MG63 (cell line): ENCODE measurements around the gene PRRT1B. TPM values are rescaled to one million over a fixed set of nuclear protein-coding genes. Genes with fewer than 3 reads are reported as not detected.

ENCODE experiments used
- DNase-seq: peaks from one replicate; pipeline ENCODE4 v3.0.0-alpha.2; 2020
- H3K27me3 ChIP-seq: fragments of 250-450 bp; sonication (Bioruptor Pico); 2 replicates; pipeline ENCODE4 v1.5.1; 2020; ENCODE audit warnings: mild to moderate bottlenecking, moderate library complexity
- H3K36me3 ChIP-seq: fragments of 250-450 bp; sonication (Bioruptor Pico); 2 replicates; pipeline ENCODE4 v1.5.1; 2020; ENCODE audit warnings: mild to moderate bottlenecking, moderate library complexity
- H3K4me3 ChIP-seq: fragments of 250-450 bp; sonication (Bioruptor Pico); 2 replicates; pipeline ENCODE4 v1.5.1; 2020; ENCODE audit warnings: mild to moderate bottlenecking, moderate library complexity
- H3K9me3 ChIP-seq: fragments of 250-450 bp; sonication (Bioruptor Pico); 2 replicates; pipeline ENCODE4 v1.5.1; 2020; ENCODE audit warnings: mild to moderate bottlenecking, moderate library complexity
- total RNA-seq: library from RNA; depleted of rRNA; stranded (reverse); fragments of >200 nt; shearing (Covaris generic); gene quantifications from 2 replicates; pipeline ENCODE4 v1.2.3, GENCODE V29; 2014; ENCODE audit warnings: low replicate concordance; rRNA removed

PRRT1B gene
- total RNA-seq, 1 experiment from 2014 or later, result not detected

DNA sequence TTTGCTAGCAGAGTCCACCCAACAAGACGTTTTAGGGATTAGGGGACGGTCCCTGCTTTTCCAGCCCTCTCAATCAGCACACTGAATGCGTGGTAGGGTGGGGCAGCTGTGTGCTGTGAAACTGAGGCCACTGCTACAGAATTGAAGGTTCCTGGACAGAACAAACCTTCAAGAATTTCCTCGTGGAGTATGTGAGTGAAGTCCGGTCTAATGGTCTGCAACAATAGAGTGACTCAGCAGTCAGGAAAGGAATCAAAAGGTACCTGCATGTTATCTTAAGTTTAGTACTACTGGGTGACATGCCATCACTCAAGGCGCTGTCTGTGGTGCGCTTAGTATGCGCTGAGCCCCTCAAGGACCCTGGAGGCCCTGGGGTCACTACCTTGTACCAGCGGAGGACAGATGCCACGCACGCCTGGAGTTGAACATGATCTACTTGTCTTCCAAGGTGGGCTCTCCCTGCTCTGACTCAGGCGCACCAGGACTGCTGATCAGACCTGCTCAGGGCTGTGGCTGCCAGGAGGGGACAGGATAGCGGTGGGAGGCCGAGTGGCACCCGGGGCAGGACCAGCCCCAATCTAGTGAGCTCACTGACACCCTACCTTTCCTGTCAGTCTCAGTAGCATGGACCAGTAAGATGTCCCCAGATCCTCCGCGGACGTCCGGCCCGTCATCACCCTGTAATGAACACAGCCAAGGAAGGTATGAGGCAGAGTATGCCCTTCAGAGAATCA is 50.5 kb downstream of the PRRT1B start:
- H3K27me3 ChIP-seq, result no peaks in the 10 kb centered on the region

DNA sequence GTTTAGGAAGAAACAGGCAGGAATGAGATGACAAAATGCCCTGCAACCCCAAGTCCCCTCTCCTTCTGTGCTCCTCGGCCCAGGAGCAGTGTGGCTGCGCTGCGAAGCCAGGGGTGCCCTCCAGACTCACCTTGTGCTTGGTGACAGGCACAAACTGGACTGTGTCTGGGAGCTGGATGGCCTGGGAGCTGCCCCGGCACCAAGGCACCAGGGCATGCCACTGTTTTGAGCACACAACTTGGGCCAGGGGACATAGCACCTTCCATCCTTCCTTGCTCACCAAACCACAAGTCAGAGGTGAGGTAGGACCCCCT is 51.1 kb downstream of the PRRT1B start:
- Histone ChIP-seq H3K36me3 (no peaks in the 10 kb centered on the region; the same call in 1 of the 2 replicates), H3K4me3 (no peak overlapping the region), H3K27me3 (no peaks in the 10 kb centered on the region), H3K9me3 (no peaks in the 10 kb centered on the region)
- DNase-seq, result no peak

More for the DNA sequence above, 50.5 kb downstream of the PRRT1B start:
- no peak for DNase-seq
- Histone ChIP-seq H3K4me3 (no peak overlapping the region), H3K36me3 (peaks cover 2% of the 10 kb centered on the region), H3K9me3 (no peaks in the 10 kb centered on the region)

DNA sequence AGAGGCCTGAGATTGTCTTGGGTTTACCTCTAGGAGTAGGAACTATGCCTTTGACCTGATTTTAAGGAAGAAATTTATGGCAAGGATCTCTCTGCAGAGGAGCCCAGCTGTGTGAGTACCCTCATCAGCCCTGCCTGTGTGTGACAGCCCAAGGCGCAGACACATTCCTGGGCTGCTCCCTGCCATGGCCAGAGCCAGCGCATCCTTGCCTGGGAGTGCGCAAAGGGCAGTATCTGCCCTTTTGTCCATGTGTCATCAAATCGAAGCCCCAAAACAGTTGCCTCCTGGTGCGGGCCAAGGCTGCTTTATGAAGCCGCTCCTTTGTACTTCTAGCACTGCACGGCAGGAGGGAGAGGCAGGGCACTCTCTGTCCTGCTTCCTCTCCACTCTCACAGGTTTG is 51.9 kb downstream of the PRRT1B start:
- Histone ChIP-seq H3K4me3 (no peak overlapping the region), H3K27me3 (no peaks in the 10 kb centered on the region), H3K9me3 (no peaks in the 10 kb centered on the region), H3K36me3 (no peaks in the 10 kb centered on the region; the same call in 1 of the 2 replicates)
- DNase-seq, result no peak

DNA sequence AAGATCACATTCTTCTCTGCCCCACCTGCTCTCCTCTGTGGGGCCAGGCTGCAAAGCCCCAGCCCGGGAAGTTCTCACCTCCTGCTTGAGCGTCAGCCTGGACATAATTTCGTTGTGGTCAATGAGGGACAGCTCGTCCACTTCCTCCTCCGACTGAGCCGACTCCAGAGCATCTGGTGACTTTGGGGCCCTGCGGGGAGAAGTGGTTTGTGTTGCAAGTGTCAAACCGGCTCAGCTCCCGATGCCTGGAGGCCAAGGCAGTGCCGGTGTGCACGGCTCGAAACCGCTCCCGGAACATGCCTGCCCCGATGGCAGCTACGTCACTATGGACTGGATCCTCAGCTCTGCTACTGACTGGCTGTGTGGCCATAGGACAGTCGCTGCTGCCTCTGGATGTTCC is 52.8 kb downstream of the PRRT1B start:
- Histone ChIP-seq H3K4me3 (no peak overlapping the region), H3K27me3 (no peaks in the 10 kb centered on the region), H3K9me3 (no peaks in the 10 kb centered on the region), H3K36me3 (no peaks in the 10 kb centered on the region; the same call in 1 of the 2 replicates)
- no peak for DNase-seq

DNA sequence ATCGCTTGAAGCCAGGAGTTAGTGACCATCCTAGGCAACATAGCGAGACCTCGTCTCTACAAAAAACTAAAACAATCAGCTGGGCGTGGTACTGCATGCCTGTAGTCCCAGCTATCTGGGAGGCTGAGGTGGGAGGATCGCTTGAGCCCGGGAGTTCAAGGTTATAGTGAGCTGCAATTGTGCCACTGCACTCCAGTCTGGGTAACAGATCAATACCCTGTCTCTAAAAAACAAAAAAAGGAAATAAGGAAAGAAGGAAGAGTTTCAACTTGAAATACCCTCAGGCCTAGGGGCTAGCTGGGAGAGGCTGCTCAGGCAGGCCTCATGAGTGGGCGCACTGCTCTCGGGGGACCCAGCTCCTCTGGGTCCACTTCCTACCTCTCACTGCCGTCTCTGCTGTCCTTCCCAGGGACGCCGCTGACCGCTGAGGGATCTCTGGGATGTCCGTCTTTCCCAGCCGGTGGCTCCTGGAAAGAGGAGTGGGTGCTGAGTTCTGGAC is 56.4 kb downstream of the PRRT1B start:
- Histone ChIP-seq H3K4me3 (no peak overlapping the region), H3K36me3 (no peaks in the 10 kb centered on the region; the same call in 1 of the 2 replicates), H3K27me3 (no peaks in the 10 kb centered on the region), H3K9me3 (no peaks in the 10 kb centered on the region)
- no peak for DNase-seq

DNA sequence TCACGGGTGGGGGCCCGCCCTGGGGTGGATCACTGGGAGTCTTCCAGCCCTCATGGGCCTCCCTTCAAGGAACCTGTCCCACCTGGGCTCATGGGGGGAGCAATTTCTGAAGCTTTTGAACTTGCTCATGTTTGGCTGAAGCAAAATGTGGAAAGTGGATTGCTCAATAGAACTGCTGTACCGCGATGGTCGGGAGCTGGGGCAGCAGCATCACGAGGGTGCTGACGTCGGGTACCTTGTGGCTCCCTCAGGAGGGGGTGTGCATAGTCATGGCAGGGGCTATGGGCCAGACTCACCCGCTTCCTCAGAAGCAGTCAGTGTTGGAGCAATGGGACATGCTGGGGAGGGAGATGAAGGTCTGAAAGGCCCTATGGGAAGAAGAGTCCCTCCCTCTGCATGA is 57.9 kb downstream of the PRRT1B start:
- DNase-seq, result no peak
- Histone ChIP-seq H3K4me3 (no peak overlapping the region), H3K9me3 (no peaks in the 10 kb centered on the region), H3K36me3 (no peaks in the 10 kb centered on the region; the same call in 1 of the 2 replicates), H3K27me3 (no peaks in the 10 kb centered on the region)

DNA sequence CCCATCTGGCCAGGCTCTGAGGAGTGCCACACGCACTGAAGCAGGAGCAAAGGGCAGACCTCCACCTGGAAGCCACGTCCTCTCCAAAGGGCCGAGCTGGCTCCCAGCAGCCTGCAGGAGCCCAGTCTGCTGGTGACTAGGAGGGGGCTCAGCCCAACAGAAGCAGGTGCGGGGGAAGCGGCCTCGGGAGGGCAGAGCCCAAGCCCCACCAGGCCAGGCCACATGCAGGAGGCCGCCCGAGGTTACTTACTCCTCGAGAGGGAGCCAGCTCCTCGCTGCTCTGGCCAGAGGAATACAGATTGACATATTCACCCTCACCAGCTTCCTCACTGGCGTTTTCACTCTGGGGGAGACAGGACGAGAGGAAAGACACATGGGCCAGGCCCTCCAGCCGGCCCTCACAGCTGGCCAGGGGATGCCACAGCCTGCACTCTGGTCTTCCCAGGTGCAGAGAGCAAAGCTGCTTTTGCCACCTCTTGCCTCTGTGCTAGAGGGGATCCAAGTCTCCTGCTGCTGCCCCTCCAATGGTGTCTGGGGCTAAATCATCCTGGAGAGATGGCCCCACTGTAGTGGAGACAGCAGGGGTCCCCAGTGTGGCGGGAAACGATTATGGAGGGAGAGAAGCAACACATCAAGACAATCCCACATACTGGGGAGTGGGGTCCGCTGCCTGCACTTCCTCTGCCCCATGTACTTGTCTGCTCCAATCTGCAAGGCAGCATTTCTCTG is 58.6 kb downstream of the PRRT1B start:
- Histone ChIP-seq H3K4me3 (no peak overlapping the region), H3K36me3 (no peaks in the 10 kb centered on the region; the same call in 1 of the 2 replicates), H3K27me3 (no peaks in the 10 kb centered on the region), H3K9me3 (no peaks in the 10 kb centered on the region)
- DNase-seq, result no peak

DNA sequence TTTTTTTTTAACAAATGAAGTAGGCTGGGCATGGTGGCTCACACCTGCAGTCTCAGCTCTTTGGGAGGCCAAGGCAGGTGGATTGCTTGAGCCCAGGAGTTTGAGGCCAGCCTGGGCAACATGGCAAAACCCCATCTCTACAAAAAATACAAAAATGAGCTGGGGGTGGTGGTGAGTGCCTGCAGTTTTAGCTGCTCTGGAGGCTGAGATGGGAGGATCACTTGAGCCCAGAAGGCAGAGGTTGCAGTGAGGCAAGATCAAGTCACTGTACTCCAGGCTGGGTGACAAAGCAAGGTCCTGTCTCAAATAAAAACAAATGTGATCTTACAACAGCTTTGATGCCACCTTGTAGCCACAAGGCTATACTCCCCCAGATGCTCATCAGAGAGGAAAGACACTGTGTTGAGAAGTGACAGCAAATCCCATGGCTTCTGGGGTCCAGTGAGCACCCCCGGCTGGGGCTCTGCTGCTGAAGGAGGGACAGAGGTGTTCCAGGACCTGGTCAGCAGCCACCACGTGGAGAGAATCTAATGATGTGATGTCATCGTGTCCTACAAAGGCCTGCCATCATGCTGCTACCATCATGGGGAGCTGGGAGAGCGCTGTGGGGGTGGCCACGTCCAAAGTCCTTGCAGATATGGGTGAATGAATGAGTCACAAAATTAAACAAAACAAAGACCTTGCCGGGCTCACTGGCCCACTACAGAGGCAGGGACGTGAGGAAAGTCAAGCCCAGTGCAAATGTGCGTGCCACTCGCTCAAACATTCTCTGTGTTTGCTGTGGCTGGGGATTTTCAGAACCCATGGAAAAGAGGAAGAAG is 60.7 kb downstream of the PRRT1B start:
- no peaks in the 10 kb centered on the region for H3K9me3 ChIP-seq
- peaks cover 2% of the 10 kb centered on the region; the same call in 1 of the 2 replicates for H3K36me3 ChIP-seq
- H3K4me3 ChIP-seq, result no peak overlapping the region
- no peaks in the 10 kb centered on the region for H3K27me3 ChIP-seq
- DNase-seq, result no peak

DNA sequence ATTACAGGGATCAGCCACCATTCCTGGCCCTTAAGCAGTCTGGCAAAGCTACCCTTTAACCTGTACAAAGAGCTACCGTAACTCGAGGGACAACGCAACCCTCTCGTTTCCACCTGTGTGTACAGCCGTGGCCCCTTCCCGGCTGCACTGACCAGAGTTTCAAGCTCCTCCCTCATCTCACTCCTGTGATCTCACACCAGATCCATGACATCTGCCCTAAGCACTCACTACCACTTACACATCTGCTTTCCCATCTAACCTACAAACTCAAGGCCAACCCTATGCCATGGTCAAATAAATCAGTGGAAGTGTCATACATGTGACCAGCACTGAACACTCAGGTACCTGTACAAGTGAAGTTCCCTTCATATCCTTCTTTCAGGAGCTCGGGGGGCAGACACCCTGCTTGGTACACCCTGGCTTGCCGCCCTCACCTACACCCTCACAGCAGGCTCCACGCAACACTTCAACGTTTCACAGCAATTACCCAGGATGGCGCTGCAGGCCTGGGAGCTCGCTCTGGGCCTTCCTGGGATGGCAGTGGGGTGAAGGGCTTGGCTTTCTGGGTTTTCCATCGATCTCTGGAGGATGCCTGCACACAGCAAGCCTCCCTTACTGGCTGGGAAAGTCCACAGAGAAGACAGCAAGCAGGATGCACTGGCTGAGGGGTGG is 61.7 kb downstream of the PRRT1B start:
- peaks cover 2% of the 10 kb centered on the region; the same call in 1 of the 2 replicates for H3K36me3 ChIP-seq
- H3K9me3 ChIP-seq, result no peaks in the 10 kb centered on the region
- no peaks in the 10 kb centered on the region for H3K27me3 ChIP-seq
- no peak for DNase-seq
- no peak overlapping the region for H3K4me3 ChIP-seq

DNA sequence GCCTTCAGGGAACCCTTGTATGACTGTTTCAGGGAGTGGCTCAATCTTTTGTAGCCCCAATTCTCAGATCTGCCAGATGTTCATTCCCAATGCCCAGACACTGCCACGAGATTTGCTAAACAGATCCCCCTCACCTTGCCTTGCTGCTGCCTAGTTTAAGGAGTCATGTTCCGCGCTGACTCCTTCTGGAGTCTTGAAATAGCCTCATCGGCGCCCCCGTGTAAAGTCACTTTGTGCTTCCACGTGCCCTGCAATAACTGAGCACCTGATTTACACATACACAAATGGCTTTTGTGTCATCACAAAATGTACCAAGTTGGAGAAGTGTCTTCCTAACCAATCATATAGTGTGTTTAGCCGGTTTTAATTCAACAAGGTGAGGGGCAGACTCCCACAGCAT is 62.3 kb downstream of the PRRT1B start:
- Histone ChIP-seq H3K27me3 (no peaks in the 10 kb centered on the region), H3K36me3 (peaks cover 2% of the 10 kb centered on the region; the same call in 1 of the 2 replicates), H3K4me3 (no peak overlapping the region), H3K9me3 (no peaks in the 10 kb centered on the region)
- no peak for DNase-seq

DNA sequence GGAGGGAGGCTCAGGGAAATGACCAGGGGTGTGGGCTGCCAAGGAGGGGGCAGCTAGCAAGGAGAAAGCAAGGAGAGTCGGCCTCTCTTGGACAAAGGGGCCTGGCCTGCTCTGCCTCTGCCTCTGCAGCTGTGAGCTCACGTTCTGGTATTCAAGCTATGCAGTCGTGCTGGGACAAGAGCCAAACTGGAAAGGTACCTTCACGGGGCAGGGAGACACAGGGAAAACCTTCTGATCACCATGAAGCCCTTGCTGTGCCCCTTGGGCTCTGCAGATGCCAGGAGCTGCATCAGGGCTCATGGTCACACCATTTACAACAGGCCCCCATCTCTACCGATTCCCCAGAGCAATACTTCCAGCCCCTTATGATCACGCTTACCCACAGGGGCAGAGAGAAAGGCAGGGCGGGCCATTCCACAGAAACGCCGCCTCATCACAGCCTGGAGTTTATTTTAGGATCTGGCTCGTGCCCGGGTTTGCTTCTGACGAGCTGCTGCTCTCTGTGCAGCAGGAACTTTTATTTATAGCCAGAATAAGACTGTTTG is 63.2 kb downstream of the PRRT1B start:
- peak overlapping the region; percentile 9; the same call in 1 of the 2 replicates for H3K4me3 ChIP-seq
- H3K9me3 ChIP-seq, result no peaks in the 10 kb centered on the region
- peaks cover 2% of the 10 kb centered on the region; the same call in 1 of the 2 replicates for H3K36me3 ChIP-seq
- H3K27me3 ChIP-seq, result no peaks in the 10 kb centered on the region
- peak; percentile 91 for DNase-seq

Other genes with a start within 250 kb of the PRRT1B start
- 24.0 and 39.2 TPM in 2 replicates for gene PRRC2B, start 151.4 kb upstream of the PRRT1B start, total RNA-seq
- gene POMT1, start 42.6 kb upstream of the PRRT1B start, total RNA-seq, result 6.7 and 12.8 TPM in 2 replicates
- gene UCK1, start 14.3 kb upstream of the PRRT1B start, total RNA-seq, result 19.3 and 30.6 TPM in 2 replicates
- gene RAPGEF1, start 194.6 kb downstream of the PRRT1B start, total RNA-seq, result 19.0 and 31.3 TPM in 2 replicates